Measurements from ENCODE around the gene PAGR1.
"Not testable (repeated sequence)": the region's sequence is repeated elsewhere in the genome, so short reads cannot be mapped to it uniquely, and the experiment has no call there.

The PAGR1 gene

GRCh38 chr16:29841631-29842030 is 25.7 kb downstream of the PAGR1 start:
- no peak for DNase-seq

GRCh38 chr16:29842732-29843346 is 26.9 kb downstream of the PAGR1 start:
- DNase-seq: no peak

- DNase-seq: no peak
These were observed 28.0 kb downstream of the PAGR1 start for GRCh38 chr16:29843931-29844330.

- no peak for DNase-seq
These were observed 28.8 kb downstream of the PAGR1 start for GRCh38 chr16:29844575-29845331.

- DNase-seq: no peak
These were observed 29.7 kb downstream of the PAGR1 start for GRCh38 chr16:29845656-29846055.

GRCh38 chr16:29848420-29849297 is 32.7 kb downstream of the PAGR1 start:
- no peak for DNase-seq

GRCh38 chr16:29849505-29849904 is 33.6 kb downstream of the PAGR1 start:
- DNase-seq: no peak

GRCh38 chr16:29850998-29851397 is 35.0 kb downstream of the PAGR1 start:
- no peak for DNase-seq

GRCh38 chr16:29852654-29853053 is 36.7 kb downstream of the PAGR1 start:
- DNase-seq: no peak

- no peak for DNase-seq
These were observed 38.7 kb downstream of the PAGR1 start for GRCh38 chr16:29854520-29855100.

GRCh38 chr16:29857133-29857760 is 41.3 kb downstream of the PAGR1 start:
- DNase-seq: no peak

- DNase-seq: no peak
These were observed 42.3 kb downstream of the PAGR1 start for GRCh38 chr16:29858149-29858849.

- DNase-seq: no peak
These were observed 43.0 kb downstream of the PAGR1 start for GRCh38 chr16:29858974-29859373.

- DNase-seq: no peak
These were observed 44.3 kb downstream of the PAGR1 start for GRCh38 chr16:29860218-29860617.

- DNase-seq: no peak
These were observed 46.5 kb downstream of the PAGR1 start for GRCh38 chr16:29862383-29862883.

GRCh38 chr16:29862884-29863668 is 47.1 kb downstream of the PAGR1 start, which contains the start of gene CDIPT:
Gene CDIPT (minus strand): TSS chr16:29863226. CDS start chr16:29862857, 369 bp downstream.
- peak; percentile 97 for DNase-seq

- no peak for DNase-seq
These were observed 47.7 kb downstream of the PAGR1 start for GRCh38 chr16:29863669-29863984.

- no peak for DNase-seq
These were observed 48.3 kb downstream of the PAGR1 start for GRCh38 chr16:29864205-29864604.

GRCh38 chr16:29868396-29869009 is 52.6 kb downstream of the PAGR1 start:
- no peak for DNase-seq

- not testable (repeated sequence) for DNase-seq
These were observed 53.1 kb downstream of the PAGR1 start for GRCh38 chr16:29869067-29869466.

Measured in NCI-H1417 treated with DMSO at 0.1 percent for 48 hours (cell line).